RCC 7860 (cell line): Measurements from ENCODE around the gene AKR1C8.
"Not testable (repeated sequence)": the region's sequence is repeated elsewhere in the genome, so short reads cannot be mapped to it uniquely, and the experiment has no call there.

ENCODE experiments used
- DNase-seq: peaks from one replicate; pipeline ENCODE4 v3.0.0-alpha.2; 2015; ENCODE audit warnings: low spot score
- FAIRE-seq: peaks from 2 replicates; lab custom pipeline; 2012; peaks lifted over from hg19 to GRCh38; lab: Jason Lieb, UNC

Gene AKR1C8

GRCh38 chr10:5184987-5185775, at the start of gene AKR1C8:
Gene AKR1C8, minus strand, starts transcription at chr10:5185150. Its CDS starts 46 bp downstream, at chr10:5185104.
- no peak for DNase-seq
- FAIRE-seq: no peak

GRCh38 chr10:5234106-5234860, 49.3 kb upstream of the AKR1C8 start:
- DNase-seq: no peak
- FAIRE-seq: no peak

GRCh38 chr10:5233324-5233723, 48.4 kb upstream of the AKR1C8 start:
- FAIRE-seq (no peak), DNase-seq (no peak)

- DNase-seq: no peak
- no peak for FAIRE-seq
Observed at GRCh38 chr10:5229019-5229418, 44.1 kb upstream of the AKR1C8 start.

- FAIRE-seq, DNase-seq: not testable (repeated sequence)
Observed at GRCh38 chr10:5222942-5223341, 38.0 kb upstream of the AKR1C8 start.

GRCh38 chr10:5219262-5219661, 34.3 kb upstream of the AKR1C8 start:
- DNase-seq (no peak), FAIRE-seq (no peak)

- no peak for DNase-seq
- FAIRE-seq: no peak
Observed at GRCh38 chr10:5216801-5217200, 31.9 kb upstream of the AKR1C8 start.

GRCh38 chr10:5211696-5212536, 27.0 kb upstream of the AKR1C8 start:
- DNase-seq (no peak), FAIRE-seq (no peak)

GRCh38 chr10:5210261-5210660, 25.3 kb upstream of the AKR1C8 start:
- not testable (repeated sequence) for FAIRE-seq, DNase-seq

GRCh38 chr10:5209776-5210175, 24.8 kb upstream of the AKR1C8 start:
- DNase-seq, FAIRE-seq: not testable (repeated sequence)

- FAIRE-seq (no peak), DNase-seq (no peak)
Observed at GRCh38 chr10:5206799-5207198, 21.8 kb upstream of the AKR1C8 start.

- DNase-seq: no peak
- FAIRE-seq: no peak
Observed at GRCh38 chr10:5199398-5199797, 14.4 kb upstream of the AKR1C8 start.

GRCh38 chr10:5198386-5198785, 13.4 kb upstream of the AKR1C8 start:
- DNase-seq (no peak), FAIRE-seq (no peak)

GRCh38 chr10:5196702-5197113, 11.8 kb upstream of the AKR1C8 start, which contains the start of gene AKR1C4:
Gene AKR1C4, plus strand, starts transcription at chr10:5196837. Its CDS starts 31 bp downstream, at chr10:5196868.
- FAIRE-seq (no peak), DNase-seq (no peak)

- no peak for FAIRE-seq
Observed at GRCh38 chr10:5195727-5196374, 10.9 kb upstream of the AKR1C8 start.

GRCh38 chr10:5194431-5194830, 9.5 kb upstream of the AKR1C8 start:
- FAIRE-seq (no peak), DNase-seq (no peak)

More at GRCh38 chr10:5195727-5196374, 10.9 kb upstream of the AKR1C8 start:
- no peak for DNase-seq

- no peak for FAIRE-seq
- no peak for DNase-seq
Observed at GRCh38 chr10:5188358-5188757, 3.4 kb upstream of the AKR1C8 start.

GRCh38 chr10:5187867-5188266, 2.9 kb upstream of the AKR1C8 start:
- DNase-seq: no peak
- FAIRE-seq: no peak

GRCh38 chr10:5183923-5184322, 1.0 kb downstream of the AKR1C8 start:
- no peak for FAIRE-seq

GRCh38 chr10:5180503-5180902, 4.4 kb downstream of the AKR1C8 start:
- FAIRE-seq, DNase-seq: not testable (repeated sequence)

More at GRCh38 chr10:5183923-5184322, 1.0 kb downstream of the AKR1C8 start:
- DNase-seq: no peak
